Stimulated activated CD8-positive, alpha-beta memory T cell treated with anti-CD3 and anti-CD28 coated beads, Interleukin-7, amount 100 ng/mL, for 4 hours (primary cell): ENCODE data around the gene CP.

Experiments used
- DNase-seq, 2 donors: peaks; one replicate each; pipeline ENCODE4 v3.0.0-alpha.2; 2020; ENCODE audit warnings: low read depth in 2 of 2

Gene CP

GRCh38 chr3:149186219-149186618, 35.4 kb downstream of the CP start:
- no peak for DNase-seq

GRCh38 chr3:149181182-149181581, 40.4 kb downstream of the CP start:
- DNase-seq = no peak

- DNase-seq = no peak
Measured at GRCh38 chr3:149180057-149180573, 41.5 kb downstream of the CP start.

GRCh38 chr3:149179220-149179619, 42.4 kb downstream of the CP start:
- no peak for DNase-seq

GRCh38 chr3:149177122-149177521, 44.5 kb downstream of the CP start:
- no peak for DNase-seq

GRCh38 chr3:149174901-149175300, 46.7 kb downstream of the CP start:
- DNase-seq = no peak

GRCh38 chr3:149170672-149171071, 51.0 kb downstream of the CP start:
- no peak for DNase-seq

GRCh38 chr3:149167898-149168297, 53.7 kb downstream of the CP start:
- no peak for DNase-seq

- no peak for DNase-seq
Measured at GRCh38 chr3:149163066-149163465, 58.6 kb downstream of the CP start.

GRCh38 chr3:149162007-149162406, 59.6 kb downstream of the CP start:
- DNase-seq = no peak

- no peak for DNase-seq
Measured at GRCh38 chr3:149160754-149161300, 60.8 kb downstream of the CP start.

GRCh38 chr3:149153402-149153801, 68.2 kb downstream of the CP start:
- DNase-seq = no peak

- no peak for DNase-seq
Measured at GRCh38 chr3:149152420-149152819, 69.2 kb downstream of the CP start.

GRCh38 chr3:149151843-149152242, 69.8 kb downstream of the CP start:
- DNase-seq = no peak

- no peak for DNase-seq
Measured at GRCh38 chr3:149150436-149150835, 71.2 kb downstream of the CP start.

GRCh38 chr3:149145974-149146373, 75.7 kb downstream of the CP start:
- DNase-seq = no peak

- no peak for DNase-seq
Measured at GRCh38 chr3:149145356-149145755, 76.3 kb downstream of the CP start.

GRCh38 chr3:149142682-149143081, 78.9 kb downstream of the CP start:
- no peak for DNase-seq

GRCh38 chr3:149134575-149134974, 87.1 kb downstream of the CP start:
- DNase-seq = no peak

- no peak for DNase-seq
Measured at GRCh38 chr3:149131589-149131988, 90.0 kb downstream of the CP start.

- peak; percentile 50 to 80 for DNase-seq
Measured at GRCh38 chr3:149129326-149130205, 92.1 kb downstream of the CP start, which contains the start of gene HPS3. Gene HPS3, plus strand, starts transcription at chr3:149129638. Its CDS starts 86 bp downstream, at chr3:149129724.

- no peak for DNase-seq
Measured at GRCh38 chr3:149128821-149129220, 92.8 kb downstream of the CP start.
